ENCODE results near the gene DPEP1. TPM values are rescaled to one million over a fixed set of nuclear protein-coding genes. Genes with fewer than 3 reads are reported as not detected.

DPEP1 gene
- total RNA-seq, 1 experiment from 2014 or later, result 1.1 TPM

- ChIA-PET POLR2A (interaction anchor here (0.6 kb wide), 1 partner anchor 17 kb away, joined by 3 read pairs; no protein-coding TSS in a partner anchor), CTCF (interaction anchor here (1.1 kb wide), 1 partner anchor 19 kb away, joined by 4 read pairs; no protein-coding TSS in a partner anchor), RAD21 (ENCODE audit: low non-redundant PET in 1 of 2, low total read pairs in 2 of 2, uncharacterized antibody in 2 of 2, unreplicated experiment in 2 of 2) (no interaction called here)
- DNase-seq (ENCODE audit: low read depth, low spot score) (peak; percentile 66), ATAC-seq (peak; percentile 76)
- Histone ChIP-seq H3K79me2 (ENCODE audit: insufficient read depth, low read length) (peaks cover 50% of the 10 kb centered on the region), H3K4me2 (ENCODE audit: low read length) (peak overlapping the region; percentile 57), H4K20me1 (ENCODE audit: insufficient read depth) (no peaks in the 10 kb centered on the region; the same call in 1 of the 2 replicates), H3K9ac (ENCODE audit: low read length) (peak overlapping the region; percentile 44), H3K27me3 (ENCODE audit: insufficient read depth, low read length) (no peaks in the 10 kb centered on the region), H3K27ac (ENCODE audit: low read depth, low read length) (peak overlapping the region; percentile 45), H3K9me3 (ENCODE audit: control insufficient read depth in 1 of 2, insufficient read depth in 1 of 2, low read depth in 1 of 2, low read length in 2 of 2) (peaks cover 0 to 4% of the 10 kb centered on the region in 2 experiments; a peak in 1 of 4 replicates), H2AFZ (ENCODE audit: low read depth, low read length, poor library complexity, severe bottlenecking) (no peak overlapping the region), H3K4me1 (ENCODE audit: control insufficient read depth in 1 of 2, insufficient read depth in 2 of 2, low read length in 2 of 2) (peaks cover 15 to 42% of the 10 kb centered on the region in 2 experiments), H3K36me3 (ENCODE audit: control insufficient read depth in 1 of 2, insufficient read depth in 2 of 2, low read length in 2 of 2) (peaks cover 24 to 75% of the 10 kb centered on the region in 2 experiments; a peak in 3 of 4 replicates), H3K9me2 (ENCODE audit: insufficient read depth) (no peaks in the 10 kb centered on the region), H3K4me3 (replicated peaks in 1 of 2; ENCODE audit: low read depth in 1 of 2, low read length in 2 of 2) (no peak overlapping the region; a peak in 1 of 4 replicates)
- no TSS peak for BruUV-seq (replicated peaks)
- TF ChIP-seq, protein P1, sequence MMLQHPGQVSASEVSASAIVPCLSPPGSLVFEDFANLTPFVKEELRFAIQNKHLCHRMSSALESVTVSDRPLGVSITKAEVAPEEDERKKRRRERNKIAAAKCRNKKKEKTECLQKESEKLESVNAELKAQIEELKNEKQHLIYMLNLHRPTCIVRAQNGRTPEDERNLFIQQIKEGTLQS (IDR thresholded peaks at IDR 0.05), result no peak
- TF ChIP-seq ZNF274 (IDR thresholded peaks at IDR 0.05; ENCODE audit: low read depth, low read length), result no peak
- TF ChIP-seq POLR2A (IDR thresholded peaks at IDR 0.05; ENCODE audit: borderline replicate concordance, extremely low read depth, insufficient read depth, insufficient read length), result no peak
- TF ChIP-seq POLR2AphosphoS5 (IDR thresholded peaks at IDR 0.05; ENCODE audit: low read depth, low read length), result peak; percentile 24; the same call in 1 of the 2 replicates
- intact Hi-C loops (cut with micrococcal nuclease), result no loop called here
Observed at GRCh38 chr16:89581045-89581695, 32.3 kb upstream of the DPEP1 start.

DNA sequence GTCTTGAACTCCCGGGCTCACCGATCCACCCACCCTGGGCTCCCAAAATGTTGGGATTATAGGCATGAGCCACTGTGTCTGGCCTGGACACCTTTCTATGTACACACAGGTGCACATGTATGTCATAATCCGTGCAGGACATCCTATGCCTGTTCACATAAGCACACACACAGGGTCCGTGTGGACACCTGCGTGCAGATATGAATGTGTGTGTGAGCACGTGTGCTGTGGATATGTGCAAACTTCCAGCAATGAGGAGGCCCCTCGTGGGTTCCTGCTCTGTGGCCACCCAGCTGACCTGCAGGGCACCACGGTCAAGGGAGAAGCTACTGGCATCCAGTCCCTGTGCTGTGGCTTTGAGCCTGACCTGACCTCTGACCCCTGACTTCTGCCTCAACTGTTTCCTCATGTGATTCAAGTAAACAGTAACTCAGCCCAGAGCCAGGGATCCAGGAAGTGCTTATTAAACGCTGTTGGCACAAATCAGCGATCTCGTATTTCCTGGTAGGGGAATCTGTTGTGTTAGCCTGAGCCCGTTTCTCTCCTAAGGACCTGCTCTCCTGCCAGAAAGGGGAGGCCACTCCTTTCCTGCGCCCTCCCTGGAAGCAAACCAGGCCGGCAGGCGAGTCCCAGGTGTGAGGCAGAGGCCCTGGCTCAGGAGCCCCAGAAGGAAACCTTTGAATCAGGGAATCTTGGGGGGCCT is 31.4 kb upstream of the DPEP1 start:
- DNase-seq (ENCODE audit: low read depth, low spot score) (no peak), ATAC-seq (peak; percentile 3; the same call in 1 of the 2 replicates)
- H3K79me2 ChIP-seq (ENCODE audit: insufficient read depth, low read length), result peaks cover 42% of the 10 kb centered on the region
- H4K20me1 ChIP-seq (ENCODE audit: insufficient read depth), result no peaks in the 10 kb centered on the region; the same call in 1 of the 2 replicates
- peak overlapping the region; percentile 57 for H3K4me2 ChIP-seq (ENCODE audit: low read length)
- no peaks in the 10 kb centered on the region for H3K9me2 ChIP-seq (ENCODE audit: insufficient read depth)
- no peak overlapping the region for H2AFZ ChIP-seq (ENCODE audit: low read depth, low read length, poor library complexity, severe bottlenecking)
- H3K9ac ChIP-seq (ENCODE audit: low read length), result peak overlapping the region; percentile 44
- ChIA-PET CTCF (interaction anchor here (1.1 kb wide), 1 partner anchor 18 kb away, joined by 4 read pairs; no protein-coding TSS in a partner anchor), RAD21 (ENCODE audit: low non-redundant PET in 1 of 2, low total read pairs in 2 of 2, uncharacterized antibody in 2 of 2, unreplicated experiment in 2 of 2) (no interaction called here), POLR2A (no interaction called here)
- peak overlapping the region; percentile 45 for H3K27ac ChIP-seq (ENCODE audit: low read depth, low read length)
- H3K9me3 ChIP-seq (ENCODE audit: control insufficient read depth in 1 of 2, insufficient read depth in 1 of 2, low read depth in 1 of 2, low read length in 2 of 2), result peaks cover 0 to 4% of the 10 kb centered on the region in 2 experiments; a peak in 1 of 4 replicates
- TF ChIP-seq, protein P2, sequence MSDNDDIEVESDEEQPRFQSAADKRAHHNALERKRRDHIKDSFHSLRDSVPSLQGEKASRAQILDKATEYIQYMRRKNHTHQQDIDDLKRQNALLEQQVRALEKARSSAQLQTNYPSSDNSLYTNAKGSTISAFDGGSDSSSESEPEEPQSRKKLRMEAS (IDR thresholded peaks at IDR 0.05), result no peak
- no peak for TF ChIP-seq POLR2A (IDR thresholded peaks at IDR 0.05; ENCODE audit: borderline replicate concordance, extremely low read depth, insufficient read depth, insufficient read length)
- TF ChIP-seq ELF1 (IDR thresholded peaks at IDR 0.05; ENCODE audit: borderline replicate concordance, low read depth), result no peak
- TF ChIP-seq FOSL1 (IDR thresholded peaks at IDR 0.05; ENCODE audit: low read depth), result no peak
- no peak for TF ChIP-seq EZH2 (IDR thresholded peaks at IDR 0.05)
- TF ChIP-seq CBX3 (IDR thresholded peaks at IDR 0.05; ENCODE audit: low read depth), result no peak
- no peak for TF ChIP-seq EZH2phosphoT487 (IDR thresholded peaks at IDR 0.05; ENCODE audit: borderline replicate concordance)
- TF ChIP-seq SRF (IDR thresholded peaks at IDR 0.05; ENCODE audit: low read depth), result no peak
- TF ChIP-seq, protein P3, sequence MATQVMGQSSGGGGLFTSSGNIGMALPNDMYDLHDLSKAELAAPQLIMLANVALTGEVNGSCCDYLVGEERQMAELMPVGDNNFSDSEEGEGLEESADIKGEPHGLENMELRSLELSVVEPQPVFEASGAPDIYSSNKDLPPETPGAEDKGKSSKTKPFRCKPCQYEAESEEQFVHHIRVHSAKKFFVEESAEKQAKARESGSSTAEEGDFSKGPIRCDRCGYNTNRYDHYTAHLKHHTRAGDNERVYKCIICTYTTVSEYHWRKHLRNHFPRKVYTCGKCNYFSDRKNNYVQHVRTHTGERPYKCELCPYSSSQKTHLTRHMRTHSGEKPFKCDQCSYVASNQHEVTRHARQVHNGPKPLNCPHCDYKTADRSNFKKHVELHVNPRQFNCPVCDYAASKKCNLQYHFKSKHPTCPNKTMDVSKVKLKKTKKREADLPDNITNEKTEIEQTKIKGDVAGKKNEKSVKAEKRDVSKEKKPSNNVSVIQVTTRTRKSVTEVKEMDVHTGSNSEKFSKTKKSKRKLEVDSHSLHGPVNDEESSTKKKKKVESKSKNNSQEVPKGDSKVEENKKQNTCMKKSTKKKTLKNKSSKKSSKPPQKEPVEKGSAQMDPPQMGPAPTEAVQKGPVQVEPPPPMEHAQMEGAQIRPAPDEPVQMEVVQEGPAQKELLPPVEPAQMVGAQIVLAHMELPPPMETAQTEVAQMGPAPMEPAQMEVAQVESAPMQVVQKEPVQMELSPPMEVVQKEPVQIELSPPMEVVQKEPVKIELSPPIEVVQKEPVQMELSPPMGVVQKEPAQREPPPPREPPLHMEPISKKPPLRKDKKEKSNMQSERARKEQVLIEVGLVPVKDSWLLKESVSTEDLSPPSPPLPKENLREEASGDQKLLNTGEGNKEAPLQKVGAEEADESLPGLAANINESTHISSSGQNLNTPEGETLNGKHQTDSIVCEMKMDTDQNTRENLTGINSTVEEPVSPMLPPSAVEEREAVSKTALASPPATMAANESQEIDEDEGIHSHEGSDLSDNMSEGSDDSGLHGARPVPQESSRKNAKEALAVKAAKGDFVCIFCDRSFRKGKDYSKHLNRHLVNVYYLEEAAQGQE (IDR thresholded peaks at IDR 0.05; ENCODE audit: low read depth), result no peak
- peaks cover 27 to 78% of the 10 kb centered on the region in 2 experiments for H3K36me3 ChIP-seq (ENCODE audit: control insufficient read depth in 1 of 2, insufficient read depth in 2 of 2, low read length in 2 of 2)
- no TSS peak for BruUV-seq (replicated peaks)
- H3K4me1 ChIP-seq (ENCODE audit: control insufficient read depth in 1 of 2, insufficient read depth in 2 of 2, low read length in 2 of 2), result peaks cover 16 to 41% of the 10 kb centered on the region in 2 experiments
- intact Hi-C loops (cut with micrococcal nuclease), result no loop called here
- H3K4me3 ChIP-seq (replicated peaks in 1 of 2; ENCODE audit: low read depth in 1 of 2, low read length in 2 of 2), result no peak overlapping the region
- no peaks in the 10 kb centered on the region for H3K27me3 ChIP-seq (ENCODE audit: insufficient read depth, low read length)
